ENCODE data around the gene TOM1L2. TPM values are rescaled to one million over a fixed set of nuclear protein-coding genes. Genes with fewer than 3 reads are reported as not detected.
A peak's percentile ranks its signal among the peaks of the same experiment; 100 is the strongest.

TOM1L2 gene
- total and polyA plus RNA-seq, 12 donors: 29.6 to 437 (median 67.7) TPM

DNA sequence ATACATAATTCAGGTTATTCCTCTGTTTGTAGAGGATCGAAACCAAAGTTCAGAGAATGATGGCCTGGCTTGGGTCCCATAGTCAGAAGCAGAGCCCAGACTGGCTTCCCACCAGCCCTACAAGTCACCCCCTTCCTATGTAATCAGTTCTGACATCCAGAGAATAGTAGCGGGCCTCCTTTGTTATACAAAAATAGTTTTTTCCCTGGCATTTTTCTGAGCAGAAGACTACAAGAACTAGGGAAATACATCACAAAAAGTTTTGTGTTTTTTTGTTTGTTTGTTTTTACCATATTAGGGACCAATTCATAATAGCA is 47.6 kb upstream of the TOM1L2 start:
- no peak overlapping the region for H3K27ac ChIP-seq
- peaks cover 16 to 18% of the 10 kb centered on the region in 2 donors for H3K4me1 ChIP-seq (replicated peaks in 1 of 2)
- no peaks in the 10 kb centered on the region for H3K9me3 ChIP-seq (replicated peaks in 1 of 3)
- 88 to 94% (median 90%) methylated on average over 2 of the region's 2 CpGs for WGBS, 4 donors
- DNase-seq: no peak
- peaks cover 0 to 14% of the 10 kb centered on the region in 2 donors for H3K36me3 ChIP-seq (replicated peaks in 1 of 2)
- intact Hi-C loops (cut with DNase I): loop anchor here in 1 of 2 donors (10.0 kb wide), 2 partner anchors 135 to 215 kb away; no protein-coding TSS in a partner anchor
- no peak overlapping the region for H3K4me3 ChIP-seq
- no peaks in the 10 kb centered on the region for H3K27me3 ChIP-seq
- no peak for TF ChIP-seq POLR2A (IDR thresholded peaks at IDR 0.05)
- TF ChIP-seq, protein P1, sequence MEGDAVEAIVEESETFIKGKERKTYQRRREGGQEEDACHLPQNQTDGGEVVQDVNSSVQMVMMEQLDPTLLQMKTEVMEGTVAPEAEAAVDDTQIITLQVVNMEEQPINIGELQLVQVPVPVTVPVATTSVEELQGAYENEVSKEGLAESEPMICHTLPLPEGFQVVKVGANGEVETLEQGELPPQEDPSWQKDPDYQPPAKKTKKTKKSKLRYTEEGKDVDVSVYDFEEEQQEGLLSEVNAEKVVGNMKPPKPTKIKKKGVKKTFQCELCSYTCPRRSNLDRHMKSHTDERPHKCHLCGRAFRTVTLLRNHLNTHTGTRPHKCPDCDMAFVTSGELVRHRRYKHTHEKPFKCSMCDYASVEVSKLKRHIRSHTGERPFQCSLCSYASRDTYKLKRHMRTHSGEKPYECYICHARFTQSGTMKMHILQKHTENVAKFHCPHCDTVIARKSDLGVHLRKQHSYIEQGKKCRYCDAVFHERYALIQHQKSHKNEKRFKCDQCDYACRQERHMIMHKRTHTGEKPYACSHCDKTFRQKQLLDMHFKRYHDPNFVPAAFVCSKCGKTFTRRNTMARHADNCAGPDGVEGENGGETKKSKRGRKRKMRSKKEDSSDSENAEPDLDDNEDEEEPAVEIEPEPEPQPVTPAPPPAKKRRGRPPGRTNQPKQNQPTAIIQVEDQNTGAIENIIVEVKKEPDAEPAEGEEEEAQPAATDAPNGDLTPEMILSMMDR (IDR thresholded peaks at IDR 0.05): no peak

DNA sequence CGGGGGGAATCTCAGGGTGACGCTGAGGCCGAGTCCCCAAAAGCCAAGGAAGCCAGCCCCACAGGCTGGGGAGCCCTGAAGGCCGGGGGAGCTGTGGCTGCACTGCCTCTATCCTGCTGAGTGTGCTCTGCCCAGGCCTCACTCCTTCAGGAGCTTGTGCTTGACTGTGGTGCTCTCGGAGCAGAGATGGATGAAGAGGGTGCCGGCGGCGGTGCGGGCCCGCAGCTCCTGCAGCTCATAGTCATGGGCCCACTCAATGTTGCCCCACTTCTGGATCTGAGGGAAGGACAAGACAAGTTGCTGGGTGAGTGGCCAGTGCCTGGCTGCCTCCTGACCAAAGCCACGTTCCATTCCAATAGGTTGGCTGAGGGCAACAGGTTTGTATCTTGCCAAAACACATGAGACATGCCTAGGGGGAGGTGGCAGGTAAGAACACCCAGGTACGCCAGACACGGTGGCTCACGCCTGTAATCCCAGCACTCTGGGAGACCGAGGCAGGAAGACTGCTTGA is 46.3 kb upstream of the TOM1L2 start:
- 87 to 91% (median 90%) methylated on average over 14 to 15 of the region's 15 CpGs for WGBS, 4 donors
- Histone ChIP-seq H3K4me3 (no peak overlapping the region), H3K27me3 (no peaks in the 10 kb centered on the region), H3K9me3 (replicated peaks in 1 of 3) (no peaks in the 10 kb centered on the region), H3K36me3 (replicated peaks in 1 of 2) (peaks cover 0 to 14% of the 10 kb centered on the region in 2 donors), H3K27ac (peak overlapping the region in 4 of 5 donors; percentile 14 to 82 (median 72)), H3K4me1 (replicated peaks in 1 of 2) (peaks cover 16 to 18% of the 10 kb centered on the region in 2 donors)
- no peak for DNase-seq
- intact Hi-C loops (cut with DNase I): no loop called here
- TF ChIP-seq POLR2A (IDR thresholded peaks at IDR 0.05): no peak
- TF ChIP-seq, protein P1 (IDR thresholded peaks at IDR 0.05): no peak

DNA sequence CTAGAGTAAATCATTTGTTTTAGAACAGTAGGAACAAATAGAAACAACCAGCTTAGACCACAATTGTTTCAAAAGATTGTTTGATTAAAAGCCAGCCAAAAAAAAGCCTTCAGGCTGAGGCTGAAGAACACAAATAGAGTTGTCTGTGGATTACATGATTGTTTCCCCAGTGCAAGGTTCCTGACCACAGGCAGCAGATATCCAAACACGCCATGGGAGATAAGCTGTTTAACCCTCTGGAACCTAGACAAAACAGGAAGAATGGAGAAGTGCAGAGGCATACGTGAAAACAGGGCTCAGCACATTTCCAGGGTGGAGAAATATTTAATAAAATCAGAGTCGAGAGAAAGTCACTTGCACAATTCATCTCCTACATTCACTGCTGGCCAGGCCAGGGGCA is 45.8 kb upstream of the TOM1L2 start:
- H3K36me3 ChIP-seq (replicated peaks in 1 of 2): peaks cover 0 to 14% of the 10 kb centered on the region in 2 donors
- DNase-seq: peak in 1 of 7 donors; percentile 38
- H3K4me1 ChIP-seq (replicated peaks in 1 of 2): peaks cover 16 to 18% of the 10 kb centered on the region in 2 donors
- 22 to 35% (median 32%) methylated on average over 3 of the region's 3 CpGs for WGBS, 4 donors
- intact Hi-C loops (cut with DNase I): no loop called here
- no peak overlapping the region for H3K4me3 ChIP-seq
- no peak for TF ChIP-seq POLR2A (IDR thresholded peaks at IDR 0.05)
- TF ChIP-seq, protein P1 (IDR thresholded peaks at IDR 0.05): no peak
- H3K27ac ChIP-seq: peak overlapping the region in 4 of 5 donors; percentile 14 to 82 (median 72)
- no peaks in the 10 kb centered on the region for H3K9me3 ChIP-seq (replicated peaks in 1 of 3)
- no peaks in the 10 kb centered on the region for H3K27me3 ChIP-seq

DNA sequence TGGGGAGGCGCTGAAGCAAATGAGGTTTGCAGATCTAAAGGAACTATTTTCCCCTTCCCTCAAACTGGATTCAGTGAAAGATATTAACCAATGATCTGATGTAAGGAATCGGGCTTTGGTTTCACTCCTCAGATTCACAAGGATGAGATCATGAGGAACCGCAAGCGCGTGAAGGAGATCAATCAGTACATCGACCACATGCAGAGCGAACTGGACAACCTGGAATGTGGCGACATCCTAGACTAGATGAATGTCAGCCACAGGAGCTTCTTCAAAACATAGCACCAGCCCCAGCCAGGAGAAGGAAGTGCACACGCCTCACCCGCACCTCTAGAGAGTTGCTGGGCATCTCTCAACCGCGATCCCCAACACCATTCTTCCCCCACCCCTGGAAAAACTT is 44.2 kb upstream of the TOM1L2 start:
- WGBS, 4 donors: 86 to 96% (median 93%) methylated on average over 12 of the region's 12 CpGs
- no peaks in the 10 kb centered on the region for H3K27me3 ChIP-seq
- no peaks in the 10 kb centered on the region for H3K9me3 ChIP-seq (replicated peaks in 1 of 3)
- no peak overlapping the region for H3K4me3 ChIP-seq
- TF ChIP-seq, protein P1 (IDR thresholded peaks at IDR 0.05): no peak
- TF ChIP-seq POLR2A (IDR thresholded peaks at IDR 0.05): no peak
- no peak overlapping the region for H3K27ac ChIP-seq
- peaks cover 16 to 18% of the 10 kb centered on the region in 2 donors for H3K4me1 ChIP-seq (replicated peaks in 1 of 2)
- H3K36me3 ChIP-seq (replicated peaks in 1 of 2): peaks cover 0 to 12% of the 10 kb centered on the region in 2 donors
- no peak for DNase-seq
- intact Hi-C loops (cut with DNase I): no loop called here

Data from adrenal gland (tissue), 12 donors.